ENCODE measurements around the gene PNPLA3. TPM values are rescaled to one million over a fixed set of nuclear protein-coding genes. Genes with fewer than 3 reads are reported as not detected.

The PNPLA3 gene
- total RNA-seq, 1 donor from 2014 or later = 5.9 TPM

- H3K9me3 Mint-ChIP-seq = no peaks in the 10 kb centered on the region
- H3K27me3 Mint-ChIP-seq = no peaks in the 10 kb centered on the region
- H3K36me3 Mint-ChIP-seq = peaks cover 31% of the 10 kb centered on the region
- H3K4me3 Mint-ChIP-seq = no peak overlapping the region
- no peak overlapping the region for H3K27ac Mint-ChIP-seq
- no peak for DNase-seq (ENCODE audit: extremely low spot score, unreplicated experiment)
- TF ChIP-seq CTCF (conservative IDR thresholded peaks at IDR 0.05) = no peak
- no peaks in the 10 kb centered on the region for H3K4me1 Mint-ChIP-seq (ENCODE audit: unreplicated experiment)
Measured at GRCh38 chr22:43975041-43975440, 51.4 kb downstream of the PNPLA3 start.

- Mint-ChIP-seq H3K36me3 (peaks cover 31% of the 10 kb centered on the region), H3K27me3 (no peaks in the 10 kb centered on the region), H3K4me1 (ENCODE audit: unreplicated experiment) (no peaks in the 10 kb centered on the region), H3K4me3 (no peak overlapping the region), H3K27ac (no peak overlapping the region), H3K9me3 (no peaks in the 10 kb centered on the region)
- DNase-seq (ENCODE audit: extremely low spot score, unreplicated experiment) = no peak
- no peak for TF ChIP-seq CTCF (conservative IDR thresholded peaks at IDR 0.05)
Measured at GRCh38 chr22:43976861-43977795, 53.5 kb downstream of the PNPLA3 start.

GRCh38 chr22:43978558-43978957, 55.0 kb downstream of the PNPLA3 start:
- no peak for DNase-seq (ENCODE audit: extremely low spot score, unreplicated experiment)
- no peaks in the 10 kb centered on the region for H3K4me1 Mint-ChIP-seq (ENCODE audit: unreplicated experiment)

GRCh38 chr22:43980579-43980978, 57.0 kb downstream of the PNPLA3 start:
- H3K27ac Mint-ChIP-seq = no peak overlapping the region
- H3K9me3 Mint-ChIP-seq = no peaks in the 10 kb centered on the region
- TF ChIP-seq CTCF (conservative IDR thresholded peaks at IDR 0.05) = no peak
- H3K27me3 Mint-ChIP-seq = no peaks in the 10 kb centered on the region
- no peak overlapping the region for H3K4me3 Mint-ChIP-seq
- H3K36me3 Mint-ChIP-seq = peaks cover 34% of the 10 kb centered on the region
- H3K4me1 Mint-ChIP-seq (ENCODE audit: unreplicated experiment) = no peaks in the 10 kb centered on the region
- no peak for DNase-seq (ENCODE audit: extremely low spot score, unreplicated experiment)

More at GRCh38 chr22:43978558-43978957, 55.0 kb downstream of the PNPLA3 start:
- Mint-ChIP-seq H3K9me3 (no peaks in the 10 kb centered on the region), H3K36me3 (peaks cover 31% of the 10 kb centered on the region), H3K27me3 (no peaks in the 10 kb centered on the region), H3K4me3 (no peak overlapping the region), H3K27ac (no peak overlapping the region)
- no peak for TF ChIP-seq CTCF (conservative IDR thresholded peaks at IDR 0.05)

- no peak overlapping the region for H3K27ac Mint-ChIP-seq
- DNase-seq (ENCODE audit: extremely low spot score, unreplicated experiment) = no peak
- H3K4me3 Mint-ChIP-seq = no peak overlapping the region
- TF ChIP-seq CTCF (conservative IDR thresholded peaks at IDR 0.05) = no peak
- no peaks in the 10 kb centered on the region for H3K27me3 Mint-ChIP-seq
- peaks cover 33% of the 10 kb centered on the region for H3K36me3 Mint-ChIP-seq
- H3K4me1 Mint-ChIP-seq (ENCODE audit: unreplicated experiment) = no peaks in the 10 kb centered on the region
- H3K9me3 Mint-ChIP-seq = no peaks in the 10 kb centered on the region
Measured at GRCh38 chr22:43980996-43981395, 57.4 kb downstream of the PNPLA3 start.
